ENCODE results near the gene VPS35.

The VPS35 gene

GRCh38 chr16:46727630-46728029 lies 38.7 kb upstream of the VPS35 start:
- POLR2A ChIA-PET = no interaction called here
- CTCF ChIA-PET = no interaction called here
- TF ChIP-seq FOXK2 (IDR thresholded peaks at IDR 0.05) = no peak
- no peak for TF ChIP-seq TARDBP (IDR thresholded peaks at IDR 0.05)
- TF ChIP-seq FOXA1 (IDR thresholded peaks at IDR 0.05) = no peak
- TF ChIP-seq FOXM1 (IDR thresholded peaks at IDR 0.05; ENCODE audit: borderline replicate concordance) = no peak
- no peak for TF ChIP-seq PKNOX1 (IDR thresholded peaks at IDR 0.05)
- no peak for TF ChIP-seq SP1 (IDR thresholded peaks at IDR 0.05)
- no peak for TF ChIP-seq SUZ12 (IDR thresholded peaks at IDR 0.05)
- no peak for TF ChIP-seq CTBP1 (IDR thresholded peaks at IDR 0.05; ENCODE audit: borderline replicate concordance)
- no peak for TF ChIP-seq LEF1 (IDR thresholded peaks at IDR 0.05; ENCODE audit: borderline replicate concordance)
- no peak for TF ChIP-seq BHLHE40 (IDR thresholded peaks at IDR 0.05; ENCODE audit: borderline replicate concordance)
- TF ChIP-seq ELF4 (IDR thresholded peaks at IDR 0.05) = no peak
- no peak for TF ChIP-seq ARNT (IDR thresholded peaks at IDR 0.05)
- no peak for TF ChIP-seq ZNF384 (IDR thresholded peaks at IDR 0.05)
- no peak for TF ChIP-seq HDGF (IDR thresholded peaks at IDR 0.05; ENCODE audit: borderline replicate concordance)
- no peak for TF ChIP-seq NFRKB (IDR thresholded peaks at IDR 0.05)
- TF ChIP-seq L3MBTL2 (conservative IDR thresholded peaks at IDR 0.05) = no peak
- DNase-seq (ENCODE audit: extremely low spot score) = no peak

GRCh38 chr16:46727184-46727583 lies 38.2 kb upstream of the VPS35 start:
- ChIA-PET CTCF (no interaction called here), POLR2A (no interaction called here)
- no peak for DNase-seq (ENCODE audit: extremely low spot score)
- TF ChIP-seq L3MBTL2 (conservative IDR thresholded peaks at IDR 0.05) (no peak), NFRKB (IDR thresholded peaks at IDR 0.05) (no peak), FOXA1 (IDR thresholded peaks at IDR 0.05) (no peak), TARDBP (IDR thresholded peaks at IDR 0.05) (no peak), HDGF (IDR thresholded peaks at IDR 0.05; ENCODE audit: borderline replicate concordance) (no peak), FOXK2 (IDR thresholded peaks at IDR 0.05) (no peak), ARNT (IDR thresholded peaks at IDR 0.05) (no peak), BHLHE40 (IDR thresholded peaks at IDR 0.05; ENCODE audit: borderline replicate concordance) (no peak), ZNF384 (IDR thresholded peaks at IDR 0.05) (no peak), PKNOX1 (IDR thresholded peaks at IDR 0.05) (no peak), FOXM1 (IDR thresholded peaks at IDR 0.05; ENCODE audit: borderline replicate concordance) (no peak), ELF4 (IDR thresholded peaks at IDR 0.05) (no peak), SUZ12 (IDR thresholded peaks at IDR 0.05) (no peak), SP1 (IDR thresholded peaks at IDR 0.05) (no peak), CTBP1 (IDR thresholded peaks at IDR 0.05; ENCODE audit: borderline replicate concordance) (no peak), LEF1 (IDR thresholded peaks at IDR 0.05; ENCODE audit: borderline replicate concordance) (no peak)

- DNase-seq (ENCODE audit: extremely low spot score) = no peak
- ChIA-PET POLR2A (no interaction called here), CTCF (no interaction called here)
- TF ChIP-seq LEF1 (IDR thresholded peaks at IDR 0.05; ENCODE audit: borderline replicate concordance) (no peak), CTBP1 (IDR thresholded peaks at IDR 0.05; ENCODE audit: borderline replicate concordance) (no peak)
Observed at GRCh38 chr16:46721885-46722284, 32.9 kb upstream of the VPS35 start.

- POLR2A ChIA-PET = no interaction called here
- CTCF ChIA-PET = no interaction called here
- TF ChIP-seq ELF4 (IDR thresholded peaks at IDR 0.05) (no peak), SUZ12 (IDR thresholded peaks at IDR 0.05) (no peak), BHLHE40 (IDR thresholded peaks at IDR 0.05; ENCODE audit: borderline replicate concordance) (no peak), ARNT (IDR thresholded peaks at IDR 0.05) (no peak), L3MBTL2 (conservative IDR thresholded peaks at IDR 0.05) (no peak)
- no peak for DNase-seq (ENCODE audit: extremely low spot score)
Observed at GRCh38 chr16:46720619-46721018, 31.6 kb upstream of the VPS35 start.

- TF ChIP-seq SP1 (IDR thresholded peaks at IDR 0.05) (no peak), NFRKB (IDR thresholded peaks at IDR 0.05) (no peak), BHLHE40 (IDR thresholded peaks at IDR 0.05; ENCODE audit: borderline replicate concordance) (no peak), ARNT (IDR thresholded peaks at IDR 0.05) (no peak), ZNF384 (IDR thresholded peaks at IDR 0.05) (no peak), FOXA1 (IDR thresholded peaks at IDR 0.05) (no peak), FOXM1 (IDR thresholded peaks at IDR 0.05; ENCODE audit: borderline replicate concordance) (no peak), HDGF (IDR thresholded peaks at IDR 0.05; ENCODE audit: borderline replicate concordance) (no peak), L3MBTL2 (conservative IDR thresholded peaks at IDR 0.05) (no peak), SUZ12 (IDR thresholded peaks at IDR 0.05) (no peak), LEF1 (IDR thresholded peaks at IDR 0.05; ENCODE audit: borderline replicate concordance) (no peak), CTBP1 (IDR thresholded peaks at IDR 0.05; ENCODE audit: borderline replicate concordance) (no peak), ELF4 (IDR thresholded peaks at IDR 0.05) (no peak), TARDBP (IDR thresholded peaks at IDR 0.05) (no peak), PKNOX1 (IDR thresholded peaks at IDR 0.05) (no peak), FOXK2 (IDR thresholded peaks at IDR 0.05) (no peak)
- ChIA-PET POLR2A (no interaction called here), CTCF (no interaction called here)
- no peak for DNase-seq (ENCODE audit: extremely low spot score)
Observed at GRCh38 chr16:46719528-46719927, 30.6 kb upstream of the VPS35 start.

- DNase-seq (ENCODE audit: extremely low spot score) = no peak
- TF ChIP-seq FOXA1 (IDR thresholded peaks at IDR 0.05) (no peak), LEF1 (IDR thresholded peaks at IDR 0.05; ENCODE audit: borderline replicate concordance) (no peak), BHLHE40 (IDR thresholded peaks at IDR 0.05; ENCODE audit: borderline replicate concordance) (no peak), HDGF (IDR thresholded peaks at IDR 0.05; ENCODE audit: borderline replicate concordance) (no peak), NFRKB (IDR thresholded peaks at IDR 0.05) (no peak), CTBP1 (IDR thresholded peaks at IDR 0.05; ENCODE audit: borderline replicate concordance) (no peak), FOXK2 (IDR thresholded peaks at IDR 0.05) (no peak), ELF4 (IDR thresholded peaks at IDR 0.05) (no peak), ARNT (IDR thresholded peaks at IDR 0.05) (no peak), TARDBP (IDR thresholded peaks at IDR 0.05) (no peak), SP1 (IDR thresholded peaks at IDR 0.05) (no peak), SUZ12 (IDR thresholded peaks at IDR 0.05) (no peak), PKNOX1 (IDR thresholded peaks at IDR 0.05) (no peak), FOXM1 (IDR thresholded peaks at IDR 0.05; ENCODE audit: borderline replicate concordance) (no peak)
- CTCF ChIA-PET = no interaction called here
- POLR2A ChIA-PET = no interaction called here
Observed at GRCh38 chr16:46718214-46718613, 29.2 kb upstream of the VPS35 start.
